H1 (cell line): Measurements from ENCODE around the gene ARMC7. TPM values are rescaled to one million over a fixed set of nuclear protein-coding genes. Genes with fewer than 3 reads are reported as not detected.

Source experiments
- BCL11A ChIP-seq, 2 experiments: IDR thresholded peaks; one replicate each; pipeline ENCODE4 v1.6.1; 2011; ENCODE audit warnings: low read depth in 2 of 2, low read length in 2 of 2, mild to moderate bottlenecking in 2 of 2
- CEBPB ChIP-seq: IDR thresholded peaks from 2 replicates; pipeline ENCODE4 v1.6.1; 2012; ENCODE audit warnings: low read depth, low read length
- CHD7 ChIP-seq: fragments of 300-600 bp; sonication (generic); IDR thresholded peaks from 2 replicates; pipeline ENCODE4 v1.7.1; 2012; ENCODE audit warnings: low read length, moderate library complexity, mild to moderate bottlenecking, inconsistent platforms; ENCODE audit not compliant: insufficient replicate concordance
- FOSL1 ChIP-seq: IDR thresholded peaks from 2 replicates; pipeline ENCODE4 v1.6.1; 2011; ENCODE audit warnings: mild to moderate bottlenecking, low read depth, low read length, moderate library complexity; ENCODE audit not compliant: insufficient read depth
- KDM1A ChIP-seq: fragments of 200-600, 300-600 bp; sonication (generic); IDR thresholded peaks from 2 replicates; pipeline ENCODE4 v1.7.1; 2016; ENCODE audit warnings: mild to moderate bottlenecking, low read length, borderline replicate concordance
- NRF1 ChIP-seq: IDR thresholded peaks from 2 replicates; pipeline ENCODE4 v1.6.1; 2011; ENCODE audit warnings: mild to moderate bottlenecking, low read depth, low read length, improper control_type of control experiment
- polyA plus RNA-seq, 7 experiments: library from polyadenylated mRNA; depleted of rRNA in 3 of 7; stranded (reverse) in 5 of 7; unstranded in 2 of 7; fragments of >200 nt in 5 of 7; fragments of 200-250 nt in 2 of 7; gene quantifications; 1 replicate in 5 of 7; 2 replicates in 1 of 7; 4 replicates in 1 of 7; pipeline versions ENCODE4 v1.2.1 to v1.2.3, GENCODE V29; 2011 to 2013; ENCODE audit warnings: missing spikeins in 2 of 7, mixed read lengths in 2 of 7
- total RNA-seq: library from RNA; stranded (reverse); fragmentation: NEBNext Ultra II Directional; extraction: Animal tissue kit (Norgen Biotek cat#: 25700); gene quantifications from 2 replicates; pipeline ENCODE4 v1.2.1, GENCODE V29; 2021

Gene ARMC7
- total and polyA plus RNA-seq, 2 of the 8 experiments (the other 6 are each of a cell fraction or from before 2014, with no cell fraction given), result 9.8 to 13.6 TPM

- no peak for TF ChIP-seq CHD7
- TF ChIP-seq NRF1, result no peak
- TF ChIP-seq BCL11A (IDR thresholded peaks at IDR 0.05; ENCODE audit: low read depth in 2 of 2, low read length in 2 of 2), result no peak
- no peak for TF ChIP-seq CEBPB
- TF ChIP-seq KDM1A, result no peak
- TF ChIP-seq FOSL1, result no peak
Measured at GRCh38 chr17:75133001-75133400, 23.2 kb downstream of the ARMC7 start (continued).
